GM12878 (cell line): ENCODE results near the gene CCDC88C. TPM values are rescaled to one million over a fixed set of nuclear protein-coding genes. Genes with fewer than 3 reads are reported as not detected.

Experiments
- ATAC-seq: fragments of 200-7000 bp; cut with Tn5 transposase; 3 replicates; pipeline ENCODE4 v1.9.1; 2020; ENCODE audit warnings: mild to moderate bottlenecking, moderate library complexity
- BruUV-seq: library from RNA; stranded (reverse); fragments of 400-500 nt; replicated peaks from 2 replicates; lab custom pipeline; 2021; lab: Mats Ljungman, UMichigan
- CTCF ChIA-PET: fragments of 300-600 bp; sonication (Branson Sonifier 250); formaldehyde crosslinking; extraction: SDS; loops from one replicate; lab custom pipeline; 2021; ENCODE audit warnings: inconsistent platforms; lab: Yijun Ruan, JAX
- POLR2A ChIA-PET: fragments of 350-600 bp; formaldehyde crosslinking; extraction: SDS; loops from one replicate; lab custom pipeline; 2021; ENCODE audit warnings: inconsistent platforms; lab: Charles Lee
- RAD21 ChIA-PET: fragments of 300-600 bp; sonication (Branson Sonifier 250); formaldehyde crosslinking; loops from one replicate; lab custom pipeline; 2023; ENCODE audit warnings: antibody characterized with exemption; ENCODE audit not compliant: unreplicated experiment; lab: Charles Lee
- SMC1A ChIA-PET: fragments of 300-600 bp; sonication (Branson Sonifier 250); formaldehyde crosslinking; loops from one replicate; lab custom pipeline; 2023; ENCODE audit not compliant: unreplicated experiment, uncharacterized antibody; lab: Charles Lee
- DNase-seq: peaks from one replicate; pipeline ENCODE4 v3.0.0-alpha.2; 2011; ENCODE audit warnings: low read depth, low spot score
- FAIRE-seq: peaks from 3 replicates; lab custom pipeline; 2011; peaks lifted over from hg19 to GRCh38; lab: Jason Lieb, UNC
- H2AFZ ChIP-seq: 2 replicates; pipeline ENCODE4 v1.6.0; 2011; ENCODE audit warnings: low read depth, low read length, control low read depth; ENCODE audit not compliant: control insufficient read depth
- H3K27ac ChIP-seq: 2 replicates; pipeline ENCODE4 v1.5.1; 2011; ENCODE audit warnings: control low read depth; ENCODE audit not compliant: control insufficient read depth, insufficient read depth
- H3K27me3 ChIP-seq, 2 experiments: replicated peaks in 1 of 2; 2 replicates each; pipeline versions ENCODE4 v1.6.0 to v1.6.1; 2011; ENCODE audit warnings: low read length in 1 of 2; ENCODE audit not compliant: control insufficient read depth in 2 of 2, insufficient read depth in 2 of 2
- H3K36me3 ChIP-seq, 2 experiments: 2 replicates each; pipeline ENCODE4 v1.5.1; 2011; ENCODE audit warnings: low read length in 1 of 2; ENCODE audit not compliant: control insufficient read depth in 2 of 2, insufficient read depth in 2 of 2
- H3K4me1 ChIP-seq: 2 replicates; pipeline ENCODE4 v1.6.1; 2011; ENCODE audit warnings: mild to moderate bottlenecking, low read length, moderate library complexity, mixed read lengths; ENCODE audit not compliant: control insufficient read depth, insufficient read depth
- H3K4me2 ChIP-seq: 2 replicates; pipeline ENCODE4 v1.6.0; 2011; ENCODE audit warnings: control low read depth; ENCODE audit not compliant: control insufficient read depth, insufficient read depth
- H3K4me3 ChIP-seq: fragments of 200-600 bp; sonication (generic); 2 replicates; pipeline ENCODE4 v1.5.1; 2016
- H3K79me2 ChIP-seq: 2 replicates; pipeline ENCODE4 v1.6.0; 2011; ENCODE audit warnings: low read length; ENCODE audit not compliant: control insufficient read depth, insufficient read depth
- H3K9ac ChIP-seq: 2 replicates; pipeline ENCODE4 v1.8.0; 2011; ENCODE audit warnings: low read length, control low read depth, mixed read lengths; ENCODE audit not compliant: control insufficient read depth, insufficient read depth
- H3K9me3 ChIP-seq: replicated peaks from 3 replicates; pipeline ENCODE4 v1.5.1; 2011; ENCODE audit warnings: mild to moderate bottlenecking, low read length; ENCODE audit not compliant: control insufficient read depth, insufficient read depth
- H4K20me1 ChIP-seq: 2 replicates; pipeline ENCODE4 v1.6.0; 2011; ENCODE audit not compliant: control insufficient read depth, insufficient read depth
- BCLAF1 ChIP-seq: fragments of 450-650 bp; IDR thresholded peaks from 2 replicates; pipeline ENCODE4 v1.6.1; 2017; ENCODE audit warnings: antibody characterized with exemption, mild to moderate bottlenecking, moderate library complexity
- KAT2A ChIP-seq: conservative IDR thresholded peaks from 2 replicates; pipeline ENCODE4 v1.6.1; 2011; ENCODE audit warnings: low read depth, low read length; ENCODE audit not compliant: control insufficient read depth
- MYB ChIP-seq: fragments of 150-350 bp; IDR thresholded peaks from 2 replicates; pipeline ENCODE4 v1.6.1; 2014; ENCODE audit warnings: mild to moderate bottlenecking, low read depth, low read length, borderline replicate concordance
- WGBS: methylation state at CpG from one replicate; pipeline ENCODE4 v1.1.6; 2016; ENCODE audit warnings: low lambda C conversion rate; ENCODE audit not compliant: insufficient replicate concordance, insufficient coverage; ENCODE audit errors: missing lambda C conversion rate; 5-methylcytosine and 5-hydroxymethylcytosine counted together
- in situ Hi-C: fragments of 300-500 bp; cut with MboI; formaldehyde crosslinking; loops from 9 replicates; pipeline ENCODE4 v1.14.3; 2018; ENCODE audit warnings: mixed read lengths
- intact Hi-C: fragments of 100-400 bp; cut with micrococcal nuclease; formaldehyde crosslinking; loops from one replicate; pipeline ENCODE4 v1.14.2; 2022; ENCODE audit not compliant: unreplicated experiment
- polyA plus RNA-seq, 11 experiments: library from polyadenylated mRNA; depleted of rRNA in 4 of 11; unstranded in 6 of 11; stranded (reverse) in 5 of 11; fragments of >200 nt; fragmentation: Nextera tagmentation in 4 of 11; fragmentation: Illumina TruSeq in 1 of 11; extraction: Ambion mirVana in 4 of 11; extraction: Trizol in 1 of 11; gene quantifications; 1 replicate in 1 of 11; 2 replicates in 10 of 11; pipeline versions ENCODE4 v1.2.1 to v1.2.3, GENCODE V29; 2011 to 2016; ENCODE audit warnings: inconsistent platforms in 2 of 11, missing spikeins in 2 of 11, low read depth in 1 of 11
- total RNA-seq, 4 experiments: library from RNA; depleted of rRNA in 3 of 4; stranded (reverse); fragments of >200 nt in 3 of 4; fragmentation: Illumina TruSeq in 1 of 4; extraction: Trizol in 1 of 4; gene quantifications; 2 replicates each; pipeline versions ENCODE4 v1.2.1 to v1.2.3, GENCODE V29; 2013 to 2021
- TF ChIP-seq, protein P1 (sequence below): fragments of 450-650 bp; IDR thresholded peaks from 2 replicates; pipeline ENCODE4 v1.6.1; 2014; ENCODE audit warnings: mild to moderate bottlenecking

The CCDC88C gene
- total and polyA plus RNA-seq, 10 of the 15 experiments (the other 5 are each of a cell fraction or from before 2014, with no cell fraction given), result 4.0 to 79.6 (median 36.6) TPM

DNA sequence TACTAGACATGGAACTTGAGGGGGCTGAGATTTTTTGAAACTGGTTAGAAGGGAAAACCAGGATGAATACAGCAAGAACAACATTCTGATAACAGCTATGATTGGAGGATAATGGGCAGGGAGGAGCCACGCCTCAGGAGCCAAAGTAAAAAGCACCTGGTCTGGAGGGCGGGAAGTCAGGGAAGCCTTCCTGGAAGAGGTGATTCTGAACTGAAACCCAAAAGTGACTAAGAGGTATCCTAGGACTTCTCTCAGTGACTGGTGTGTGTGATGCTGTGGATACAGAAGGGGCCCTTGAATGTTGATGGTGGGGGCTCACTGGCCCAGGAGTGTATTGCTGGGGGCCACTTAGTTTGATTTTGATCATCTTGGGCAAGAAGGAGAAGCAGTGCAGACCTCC, 154.3 kb downstream of the CCDC88C start (continued):
- TF ChIP-seq, protein P1, sequence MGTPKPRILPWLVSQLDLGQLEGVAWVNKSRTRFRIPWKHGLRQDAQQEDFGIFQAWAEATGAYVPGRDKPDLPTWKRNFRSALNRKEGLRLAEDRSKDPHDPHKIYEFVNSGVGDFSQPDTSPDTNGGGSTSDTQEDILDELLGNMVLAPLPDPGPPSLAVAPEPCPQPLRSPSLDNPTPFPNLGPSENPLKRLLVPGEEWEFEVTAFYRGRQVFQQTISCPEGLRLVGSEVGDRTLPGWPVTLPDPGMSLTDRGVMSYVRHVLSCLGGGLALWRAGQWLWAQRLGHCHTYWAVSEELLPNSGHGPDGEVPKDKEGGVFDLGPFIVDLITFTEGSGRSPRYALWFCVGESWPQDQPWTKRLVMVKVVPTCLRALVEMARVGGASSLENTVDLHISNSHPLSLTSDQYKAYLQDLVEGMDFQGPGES, result no peak
- TF ChIP-seq MYB (no peak), BCLAF1 (no peak)

DNA sequence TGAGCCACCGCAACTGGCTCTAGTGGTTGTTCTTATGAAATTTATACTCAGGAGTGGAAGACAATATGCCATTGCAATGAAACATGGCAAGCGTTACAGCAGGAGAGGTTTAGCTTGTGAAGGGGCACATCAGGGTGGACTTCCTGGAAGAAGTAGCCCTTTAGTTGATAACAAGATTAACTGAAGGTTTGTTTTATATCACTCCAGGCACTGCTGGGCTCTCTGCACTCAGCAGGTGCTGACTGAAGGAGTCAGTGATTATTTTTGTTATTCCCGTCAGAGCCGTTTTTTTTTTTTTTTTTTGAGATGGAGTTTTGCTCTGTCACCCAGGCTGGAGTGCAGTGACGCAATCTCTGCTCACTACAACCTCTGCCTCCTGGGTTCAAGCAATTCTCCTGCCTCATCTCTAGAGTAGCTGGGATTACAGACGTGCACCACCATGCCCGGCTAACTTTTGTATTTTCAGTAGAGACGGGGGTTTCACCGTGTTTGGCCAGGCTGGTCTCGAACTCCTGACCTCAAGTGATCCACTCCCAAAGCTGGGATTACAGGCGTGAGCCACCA, 155.6 kb downstream of the CCDC88C start:
- FAIRE-seq, result no peak
- SMC1A ChIA-PET, result interaction anchor here (1.0 kb wide), 2 partner anchors 19 to 36 kb away, joined by 4 read pairs; no protein-coding TSS in a partner anchor
- TF ChIP-seq KAT2A, result no peak
- CTCF ChIA-PET, result interaction anchor here (0.7 to 2.1 kb wide), 3 partner anchors 19 to 206 kb away, joined by 3 to 5 read pairs (median 4); no protein-coding TSS in a partner anchor
- 56% methylated on average over 11 of the region's 11 CpGs for WGBS
- POLR2A ChIA-PET, result no interaction called here
- no peak for DNase-seq
- H3K4me3 ChIP-seq, result no peak overlapping the region
- peaks cover 0 to 4% of the 10 kb centered on the region in 2 experiments; a peak in 1 of 4 replicates for H3K27me3 ChIP-seq
- H3K9ac ChIP-seq, result no peak overlapping the region
- ATAC-seq, result no peak
- H4K20me1 ChIP-seq, result no peaks in the 10 kb centered on the region
- no peaks in the 10 kb centered on the region for H3K79me2 ChIP-seq
- no peak overlapping the region for H3K27ac ChIP-seq
- H3K4me2 ChIP-seq, result no peak overlapping the region
- H3K36me3 ChIP-seq, result no peaks in the 10 kb centered on the region
- H3K9me3 ChIP-seq, result no peaks in the 10 kb centered on the region
- BruUV-seq, result no TSS peak
- RAD21 ChIA-PET, result interaction anchor here (1.0 kb wide), 1 partner anchor 39 kb away, joined by 3 read pairs; no protein-coding TSS in a partner anchor
- in situ Hi-C loops, result no loop called here
- intact Hi-C loops, result no loop called here
- H3K4me1 ChIP-seq, result no peaks in the 10 kb centered on the region
- H2AFZ ChIP-seq, result no peak overlapping the region
